ENCODE results near the gene PAGE1.

Gene PAGE1

GRCh38 chrX:49710744-49711319 lies 15.0 kb upstream of the PAGE1 start:
- no peak for TF ChIP-seq ZFX (IDR thresholded peaks at IDR 0.05)
- TF ChIP-seq, protein P1, sequence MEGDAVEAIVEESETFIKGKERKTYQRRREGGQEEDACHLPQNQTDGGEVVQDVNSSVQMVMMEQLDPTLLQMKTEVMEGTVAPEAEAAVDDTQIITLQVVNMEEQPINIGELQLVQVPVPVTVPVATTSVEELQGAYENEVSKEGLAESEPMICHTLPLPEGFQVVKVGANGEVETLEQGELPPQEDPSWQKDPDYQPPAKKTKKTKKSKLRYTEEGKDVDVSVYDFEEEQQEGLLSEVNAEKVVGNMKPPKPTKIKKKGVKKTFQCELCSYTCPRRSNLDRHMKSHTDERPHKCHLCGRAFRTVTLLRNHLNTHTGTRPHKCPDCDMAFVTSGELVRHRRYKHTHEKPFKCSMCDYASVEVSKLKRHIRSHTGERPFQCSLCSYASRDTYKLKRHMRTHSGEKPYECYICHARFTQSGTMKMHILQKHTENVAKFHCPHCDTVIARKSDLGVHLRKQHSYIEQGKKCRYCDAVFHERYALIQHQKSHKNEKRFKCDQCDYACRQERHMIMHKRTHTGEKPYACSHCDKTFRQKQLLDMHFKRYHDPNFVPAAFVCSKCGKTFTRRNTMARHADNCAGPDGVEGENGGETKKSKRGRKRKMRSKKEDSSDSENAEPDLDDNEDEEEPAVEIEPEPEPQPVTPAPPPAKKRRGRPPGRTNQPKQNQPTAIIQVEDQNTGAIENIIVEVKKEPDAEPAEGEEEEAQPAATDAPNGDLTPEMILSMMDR (conservative IDR thresholded peaks at IDR 0.05) = no peak
- no peak overlapping the region for H3K27ac ChIP-seq

DNA sequence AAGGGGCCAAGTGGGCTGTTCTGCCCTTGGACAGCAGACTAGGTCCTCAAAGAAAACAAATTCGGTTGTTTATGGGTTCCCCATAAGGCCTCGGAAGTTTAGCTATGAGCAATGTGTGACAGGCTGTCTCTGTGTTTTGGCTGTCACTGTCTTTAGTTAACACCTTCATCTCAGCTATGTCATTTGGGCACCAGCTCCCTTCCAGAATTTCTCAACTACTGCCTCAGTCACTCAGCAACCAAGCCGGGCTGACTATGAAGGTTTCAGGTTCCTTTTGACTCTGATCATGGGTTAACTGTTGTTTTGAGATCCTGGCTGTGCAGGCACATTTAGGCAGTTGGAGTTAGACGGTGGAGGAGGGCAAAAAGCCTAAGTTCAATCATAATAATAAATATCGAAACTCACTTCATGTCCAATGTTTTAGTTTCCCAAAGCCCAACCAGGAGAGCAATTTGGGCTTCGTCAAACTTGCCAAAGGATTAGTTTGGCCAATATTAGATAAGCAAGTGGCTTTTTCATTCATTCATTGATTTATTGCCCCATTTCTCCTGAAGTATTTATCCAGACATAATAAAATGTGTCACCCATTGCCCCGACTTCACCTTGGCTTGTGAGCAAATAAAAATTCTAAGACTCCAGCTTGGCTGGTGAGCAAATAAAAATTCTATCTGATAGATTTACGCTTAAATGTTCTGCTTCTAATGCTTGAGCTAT lies 9.1 kb upstream of the PAGE1 start:
- H3K27ac ChIP-seq = no peak overlapping the region
- TF ChIP-seq ZFX (IDR thresholded peaks at IDR 0.05) = no peak
- TF ChIP-seq, protein P1 (conservative IDR thresholded peaks at IDR 0.05) = no peak

DNA sequence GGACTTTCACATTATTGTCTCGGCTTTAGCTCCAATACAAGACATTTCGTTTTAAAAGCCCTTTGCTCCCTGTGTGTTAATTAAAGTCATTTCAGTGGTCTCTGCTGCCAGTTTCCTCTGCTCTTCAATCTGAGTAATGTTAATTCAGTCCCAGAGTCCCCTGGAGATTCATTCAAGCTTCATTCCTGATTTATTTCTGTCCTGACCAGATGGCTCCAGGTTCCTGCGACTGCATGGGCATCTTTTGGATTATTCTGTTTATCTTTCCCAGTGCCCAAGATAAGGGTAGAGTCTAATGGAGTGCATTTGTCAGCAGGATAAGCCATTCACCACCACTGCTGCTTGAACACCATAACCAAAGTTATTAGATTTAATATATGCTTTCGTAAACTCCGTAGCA lies 6.1 kb upstream of the PAGE1 start:
- TF ChIP-seq, protein P1 (conservative IDR thresholded peaks at IDR 0.05) = no peak
- no peak for TF ChIP-seq ZFX (IDR thresholded peaks at IDR 0.05)
- H3K27ac ChIP-seq = no peak overlapping the region

DNA sequence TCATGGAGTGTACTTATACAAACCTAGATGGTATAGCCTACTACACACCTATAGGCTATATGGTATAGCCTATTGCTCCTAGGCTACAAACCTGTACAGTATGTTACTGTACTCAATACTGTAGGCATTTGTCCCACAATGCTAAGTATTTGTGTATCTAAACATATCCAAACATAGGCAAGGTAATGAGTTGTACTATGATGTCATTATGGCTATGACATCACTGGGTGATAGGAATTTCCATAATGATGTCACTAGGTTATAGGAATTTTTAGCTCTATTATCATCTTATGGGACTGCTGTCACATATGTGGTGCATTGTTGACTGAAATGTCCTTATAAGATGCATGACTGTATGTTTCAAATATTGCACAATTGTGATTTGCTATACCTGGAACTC lies 5.5 kb upstream of the PAGE1 start:
- TF ChIP-seq ZFX (IDR thresholded peaks at IDR 0.05) = no peak
- TF ChIP-seq, protein P1 (conservative IDR thresholded peaks at IDR 0.05) = no peak

DNA sequence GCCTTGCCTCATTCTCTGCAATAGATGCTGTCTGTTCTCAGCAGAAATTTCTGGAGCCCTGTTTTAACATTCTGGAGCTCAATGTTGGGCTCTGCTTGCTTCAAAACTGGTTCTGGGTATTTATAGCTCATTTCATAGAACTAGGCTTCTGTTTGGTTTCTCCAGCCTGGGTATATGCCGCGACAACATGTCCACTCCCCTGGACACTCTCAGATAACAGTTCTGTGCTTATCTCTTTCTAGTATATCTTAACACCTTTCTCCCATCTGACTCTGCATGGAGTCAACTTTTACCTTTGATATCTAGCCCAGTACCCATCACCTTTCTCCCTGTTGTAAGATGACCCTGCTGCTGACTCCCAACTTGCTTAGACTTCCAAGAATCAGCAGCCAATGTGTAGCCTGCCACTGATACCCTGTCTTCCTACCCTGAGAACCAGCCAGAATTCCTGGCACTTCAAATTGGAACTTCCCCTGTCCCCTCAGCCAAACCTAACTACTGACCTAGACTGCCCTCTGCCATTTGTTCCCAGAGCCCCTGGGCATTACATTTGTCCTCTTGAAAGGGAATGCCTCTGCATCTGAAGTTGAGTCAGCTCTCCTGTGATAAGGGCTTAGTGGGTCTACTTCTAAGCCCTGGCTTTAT lies 20.6 kb downstream of the PAGE1 start:
- no peak for TF ChIP-seq ZFX (IDR thresholded peaks at IDR 0.05)
- TF ChIP-seq, protein P1 (conservative IDR thresholded peaks at IDR 0.05) = no peak
- no peak overlapping the region for H3K27ac ChIP-seq

More for the DNA sequence above, 5.5 kb upstream of the PAGE1 start:
- no peak overlapping the region for H3K27ac ChIP-seq

DNA sequence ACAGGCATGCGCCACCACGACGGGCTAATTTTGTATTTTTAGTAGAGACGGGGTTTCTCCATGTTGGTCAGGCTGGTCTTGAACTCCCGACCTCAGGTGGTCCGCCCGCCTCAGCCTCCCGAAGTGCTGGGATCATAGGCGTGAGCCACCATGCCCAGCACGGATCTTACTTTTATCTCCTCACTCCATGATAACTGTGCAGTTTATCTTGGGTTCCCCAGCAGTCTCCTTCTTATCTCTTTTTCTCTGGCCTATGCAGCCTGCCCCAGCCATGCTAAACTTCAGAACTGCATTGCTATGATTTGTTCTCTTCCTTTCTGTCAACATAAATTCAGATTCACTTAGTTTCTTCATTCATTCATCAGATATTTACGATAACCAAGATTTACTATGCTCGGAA lies 22.4 kb downstream of the PAGE1 start:
- TF ChIP-seq, protein P1 (conservative IDR thresholded peaks at IDR 0.05) = no peak
- TF ChIP-seq ZFX (IDR thresholded peaks at IDR 0.05) = no peak
- H3K27ac ChIP-seq = no peak overlapping the region

- H3K27ac ChIP-seq = no peak overlapping the region
- TF ChIP-seq, protein P1 (conservative IDR thresholded peaks at IDR 0.05) = no peak
- TF ChIP-seq ZFX (IDR thresholded peaks at IDR 0.05) = no peak
These were observed 31.0 kb downstream of the PAGE1 start for GRCh38 chrX:49664824-49665223.

Measured in C4-2B (cell line).